SK-N-SH (cell line): ENCODE data around the gene ZNF766.

Experiments used
- CHD2 ChIP-seq: fragments of 150-350 bp; IDR thresholded peaks from 2 replicates; pipeline ENCODE4 v1.6.1; 2018; ENCODE audit warnings: low read length; ENCODE audit not compliant: partially characterized antibody
- CTCF ChIP-seq: fragments of 200-600 bp; sonication (generic); IDR thresholded peaks from 2 replicates; pipeline ENCODE4 v1.6.1; 2017; ENCODE audit warnings: antibody characterized with exemption, mild to moderate bottlenecking, moderate library complexity
- EP300 ChIP-seq, 2 experiments: IDR thresholded peaks; 2 replicates each; pipeline versions ENCODE4 v1.4.0 to v1.6.1; 2012; ENCODE audit warnings: borderline replicate concordance in 1 of 2, low read depth in 1 of 2, low read length in 1 of 2
- EZH2phosphoT487 ChIP-seq: fragments of 200-600 bp; sonication (generic); IDR thresholded peaks from 2 replicates; pipeline ENCODE4 v1.6.1; 2017; ENCODE audit warnings: low read depth, mixed run types, mild to moderate bottlenecking, antibody characterized with exemption, moderate library complexity, borderline replicate concordance
- FOSL2 ChIP-seq: IDR thresholded peaks from 2 replicates; pipeline ENCODE4 v1.4.0; 2012; ENCODE audit warnings: low read depth, mild to moderate bottlenecking, moderate library complexity, borderline replicate concordance
- GABPA ChIP-seq: IDR thresholded peaks from 2 replicates; pipeline ENCODE4 v1.4.0; 2012; ENCODE audit warnings: low read depth, mild to moderate bottlenecking
- IRF3 ChIP-seq: fragments of 150-350 bp; IDR thresholded peaks from 2 replicates; pipeline ENCODE4 v1.6.1; 2016; ENCODE audit warnings: mild to moderate bottlenecking, low read depth, low read length
- MXI1 ChIP-seq: IDR thresholded peaks from 2 replicates; pipeline ENCODE4 v1.6.1; 2012; ENCODE audit warnings: mild to moderate bottlenecking, low read depth, low read length, improper control_type of control experiment
- PBX3 ChIP-seq: IDR thresholded peaks from 2 replicates; pipeline ENCODE4; 2012
- POLR2AphosphoS5 ChIP-seq: IDR thresholded peaks from 2 replicates; pipeline ENCODE4 v1.6.1; 2012; ENCODE audit warnings: low read depth, low read length
- REST ChIP-seq: IDR thresholded peaks from 2 replicates; pipeline ENCODE4 v1.6.1; 2012; ENCODE audit warnings: mild to moderate bottlenecking, low read depth, low read length, moderate library complexity
- RFX5 ChIP-seq: IDR thresholded peaks from 2 replicates; pipeline ENCODE4 v1.6.1; 2012; ENCODE audit warnings: mild to moderate bottlenecking, improper control_type of control experiment, low read length
- TAF1 ChIP-seq: IDR thresholded peaks from 2 replicates; pipeline ENCODE4 v1.6.1; 2012; ENCODE audit warnings: low read depth, mild to moderate bottlenecking, low read length, moderate library complexity, borderline replicate concordance
- TCF12 ChIP-seq: IDR thresholded peaks from 2 replicates; pipeline ENCODE4 v1.4.0; 2012

GRCh38 chr19:52219611-52220010 is 49.8 kb upstream of the ZNF766 start:
- no peak for TF ChIP-seq REST
- TF ChIP-seq CTCF: no peak
- no peak for TF ChIP-seq POLR2AphosphoS5
- no peak for TF ChIP-seq TAF1
- TF ChIP-seq RFX5: no peak
- no peak for TF ChIP-seq CHD2
- no peak for TF ChIP-seq EZH2phosphoT487
- no peak for TF ChIP-seq MXI1
- no peak for TF ChIP-seq EP300 (IDR thresholded peaks at IDR 0.05; ENCODE audit: borderline replicate concordance in 1 of 2, low read depth in 1 of 2, low read length in 1 of 2)
- no peak for TF ChIP-seq PBX3
- TF ChIP-seq IRF3: no peak
- no peak for TF ChIP-seq GABPA
- TF ChIP-seq TCF12: no peak
- no peak for TF ChIP-seq FOSL2
